GM19043 (cell line): ENCODE measurements around the gene BMS1.
"Not testable (repeated sequence)": the region's sequence is repeated elsewhere in the genome, so short reads cannot be mapped to it uniquely, and the experiment has no call there.

Experiments used
- ATAC-seq: cut with Tn5 transposase; IDR thresholded peaks from one replicate; pipeline ENCODE4 v1.9.1; 2021; ENCODE audit warnings: low read depth; ENCODE audit not compliant: unreplicated experiment

Gene BMS1, protein sequence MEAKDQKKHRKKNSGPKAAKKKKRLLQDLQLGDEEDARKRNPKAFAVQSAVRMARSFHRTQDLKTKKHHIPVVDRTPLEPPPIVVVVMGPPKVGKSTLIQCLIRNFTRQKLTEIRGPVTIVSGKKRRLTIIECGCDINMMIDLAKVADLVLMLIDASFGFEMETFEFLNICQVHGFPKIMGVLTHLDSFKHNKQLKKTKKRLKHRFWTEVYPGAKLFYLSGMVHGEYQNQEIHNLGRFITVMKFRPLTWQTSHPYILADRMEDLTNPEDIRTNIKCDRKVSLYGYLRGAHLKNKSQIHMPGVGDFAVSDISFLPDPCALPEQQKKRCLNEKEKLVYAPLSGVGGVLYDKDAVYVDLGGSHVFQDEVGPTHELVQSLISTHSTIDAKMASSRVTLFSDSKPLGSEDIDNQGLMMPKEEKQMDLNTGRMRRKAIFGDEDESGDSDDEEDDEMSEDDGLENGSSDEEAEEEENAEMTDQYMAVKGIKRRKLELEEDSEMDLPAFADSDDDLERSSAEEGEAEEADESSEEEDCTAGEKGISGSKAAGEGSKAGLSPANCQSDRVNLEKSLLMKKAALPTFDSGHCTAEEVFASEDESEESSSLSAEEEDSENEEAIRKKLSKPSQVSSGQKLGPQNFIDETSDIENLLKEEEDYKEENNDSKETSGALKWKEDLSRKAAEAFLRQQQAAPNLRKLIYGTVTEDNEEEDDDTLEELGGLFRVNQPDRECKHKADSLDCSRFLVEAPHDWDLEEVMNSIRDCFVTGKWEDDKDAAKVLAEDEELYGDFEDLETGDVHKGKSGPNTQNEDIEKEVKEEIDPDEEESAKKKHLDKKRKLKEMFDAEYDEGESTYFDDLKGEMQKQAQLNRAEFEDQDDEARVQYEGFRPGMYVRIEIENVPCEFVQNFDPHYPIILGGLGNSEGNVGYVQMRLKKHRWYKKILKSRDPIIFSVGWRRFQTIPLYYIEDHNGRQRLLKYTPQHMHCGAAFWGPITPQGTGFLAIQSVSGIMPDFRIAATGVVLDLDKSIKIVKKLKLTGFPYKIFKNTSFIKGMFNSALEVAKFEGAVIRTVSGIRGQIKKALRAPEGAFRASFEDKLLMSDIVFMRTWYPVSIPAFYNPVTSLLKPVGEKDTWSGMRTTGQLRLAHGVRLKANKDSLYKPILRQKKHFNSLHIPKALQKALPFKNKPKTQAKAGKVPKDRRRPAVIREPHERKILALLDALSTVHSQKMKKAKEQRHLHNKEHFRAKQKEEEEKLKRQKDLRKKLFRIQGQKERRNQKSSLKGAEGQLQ

GRCh38 chr10:42782446-42783180, at the start of gene BMS1:
TSS of gene BMS1 (plus strand) at chr10:42782795. CDS start at chr10:42784395, 1,600 bp downstream.
- ATAC-seq: peak; percentile 94

- ATAC-seq: no peak
Measured at GRCh38 chr10:42734536-42734935, 48.1 kb upstream of the BMS1 start.

GRCh38 chr10:42738679-42739078, 43.9 kb upstream of the BMS1 start:
- ATAC-seq: no peak

GRCh38 chr10:42741536-42741935, 41.1 kb upstream of the BMS1 start:
- ATAC-seq: not testable (repeated sequence)

DNA sequence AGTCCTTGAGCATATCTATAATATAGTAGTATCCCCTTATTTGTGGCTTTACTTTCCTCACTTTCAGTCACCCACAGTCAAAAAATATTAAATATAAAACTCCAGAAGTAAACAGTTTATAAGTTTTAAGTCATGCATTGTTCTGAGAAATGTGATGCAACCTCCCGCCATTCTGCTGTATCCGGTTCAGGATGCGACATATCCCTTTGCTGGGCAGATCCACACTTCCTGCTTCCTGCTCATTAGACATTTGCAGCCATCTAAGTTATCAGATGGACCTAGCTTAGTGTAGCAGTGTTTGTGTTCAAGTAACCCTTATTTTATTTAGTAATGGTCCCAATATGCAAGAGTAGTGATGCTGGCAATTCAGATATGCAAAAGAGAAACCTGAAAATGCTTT, 38.9 kb upstream of the BMS1 start:
- no peak for ATAC-seq

GRCh38 chr10:42744134-42744701, 38.4 kb upstream of the BMS1 start:
- ATAC-seq: no peak

GRCh38 chr10:42753126-42753506, 29.5 kb upstream of the BMS1 start:
- ATAC-seq: no peak

DNA sequence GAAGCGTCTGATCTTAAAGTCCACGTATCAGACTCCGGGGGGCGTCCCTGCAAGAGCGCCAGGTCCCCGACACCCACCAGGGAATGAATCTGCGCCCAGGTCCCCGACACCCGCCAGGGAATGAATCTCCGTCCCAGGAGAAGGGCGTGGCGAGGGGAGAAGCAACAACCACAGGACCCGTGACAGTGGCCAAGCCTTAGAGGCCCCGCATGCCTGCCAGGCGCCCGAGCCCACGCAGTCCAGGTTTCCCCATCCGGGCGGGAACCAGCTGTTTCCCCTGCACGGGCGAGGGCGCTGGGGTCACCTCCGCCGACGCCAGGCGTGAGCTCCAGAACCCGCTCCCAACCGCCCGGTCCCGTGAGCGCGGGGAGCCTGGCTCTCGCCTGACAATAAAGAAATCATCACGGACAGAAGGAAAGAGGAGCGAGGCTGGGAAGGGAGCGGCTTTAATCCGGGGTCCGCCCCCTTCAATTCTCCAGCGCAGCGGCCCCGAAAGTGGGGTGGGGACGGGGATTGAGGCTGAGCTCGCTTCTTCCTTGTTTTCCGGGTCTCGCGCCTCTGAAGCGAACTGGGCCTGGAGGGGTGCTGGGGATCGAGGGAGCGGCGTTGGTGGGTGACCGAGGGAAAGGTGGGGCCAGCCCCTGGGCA, 29.0 kb upstream of the BMS1 start:
- ATAC-seq: no peak

DNA sequence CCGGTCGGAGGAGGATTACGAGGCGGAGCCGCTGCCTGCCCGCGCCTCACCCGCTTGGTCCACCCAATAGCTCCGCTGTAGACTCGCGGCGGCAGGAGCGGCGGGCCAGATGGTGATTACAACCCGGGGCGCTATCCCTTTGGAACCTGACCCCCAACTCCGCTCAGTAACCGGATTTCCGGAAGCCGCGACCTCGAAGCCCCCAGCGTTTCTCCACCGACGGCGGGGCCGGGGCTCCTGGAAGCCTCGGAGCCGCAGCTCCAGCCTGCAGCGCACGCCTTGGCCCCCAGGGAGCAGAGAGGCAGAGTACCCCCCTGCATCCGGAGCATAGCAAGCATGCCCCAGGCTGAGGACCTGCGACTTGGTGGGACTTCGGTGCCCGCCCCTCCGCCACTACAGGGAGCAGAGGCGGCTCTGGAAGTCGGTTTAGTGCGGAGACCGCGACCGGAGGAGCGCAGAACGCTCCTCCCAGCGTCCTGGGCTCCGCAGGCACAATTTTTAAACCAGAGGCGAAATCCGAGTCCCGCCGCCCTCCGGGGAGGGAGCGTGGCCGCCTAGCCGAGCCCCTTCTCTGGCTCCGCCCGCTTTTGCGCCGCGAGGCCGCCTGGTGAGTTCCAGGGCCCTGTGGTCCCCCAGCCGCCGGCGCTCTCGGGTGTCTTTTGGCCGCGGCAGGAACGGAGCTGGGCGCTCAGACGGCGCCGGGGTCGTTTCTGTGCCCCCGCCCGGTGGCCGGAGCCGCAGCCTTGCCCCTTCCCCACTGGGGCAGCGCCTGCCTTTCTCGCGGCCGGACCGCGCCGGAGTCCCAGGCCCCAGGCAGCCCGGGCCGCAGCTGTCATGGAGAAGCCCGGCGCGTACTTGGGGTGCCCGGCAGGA, 28.2 kb upstream of the BMS1 start:
- no peak for ATAC-seq

DNA sequence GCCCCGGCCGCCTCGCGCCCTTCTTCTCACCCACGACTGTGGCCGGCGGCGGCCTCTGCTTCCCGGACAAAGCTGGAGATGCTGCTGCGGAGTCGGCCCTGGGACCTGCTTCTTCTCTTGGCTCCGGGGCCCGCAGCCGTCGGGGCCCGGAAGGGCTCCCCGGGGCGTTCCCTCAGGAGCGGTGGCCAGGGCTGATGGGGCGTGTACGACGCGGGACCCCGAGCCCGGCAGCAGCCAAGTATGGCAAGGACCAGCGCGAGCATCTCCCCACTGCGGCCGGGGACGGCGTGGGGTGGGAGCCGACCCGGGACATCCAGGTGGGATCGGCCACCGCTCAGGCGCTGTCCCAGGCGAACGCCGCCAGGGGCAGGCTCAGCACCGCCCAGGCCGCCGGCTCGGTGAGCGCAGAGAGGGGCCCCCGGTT, 27.6 kb upstream of the BMS1 start:
- no peak for ATAC-seq

- ATAC-seq: no peak
Measured at GRCh38 chr10:42755556-42756093, 27.0 kb upstream of the BMS1 start.

DNA sequence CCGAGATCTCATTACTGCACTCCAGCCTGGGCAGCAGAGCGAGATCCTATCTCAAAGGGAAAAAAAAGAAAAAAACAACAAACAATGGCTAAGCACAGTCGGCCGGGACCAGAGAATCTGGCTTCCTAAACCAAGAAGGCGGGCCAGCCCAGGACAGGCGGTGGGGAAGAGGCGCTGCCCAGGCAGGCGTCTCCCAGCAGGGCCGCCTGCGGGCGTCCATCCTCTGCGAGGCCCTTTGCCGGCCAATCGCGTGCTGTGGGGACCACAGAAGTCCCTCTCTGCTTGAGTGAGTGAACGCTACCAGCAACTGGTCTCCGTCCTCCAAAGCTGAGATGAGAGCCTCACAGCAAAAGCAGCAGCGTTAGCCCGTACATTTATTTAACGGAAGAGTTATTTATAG, 14.7 kb upstream of the BMS1 start:
- no peak for ATAC-seq

- ATAC-seq: no peak
Measured at GRCh38 chr10:42768581-42769152, 13.9 kb upstream of the BMS1 start.

- no peak for ATAC-seq
Measured at GRCh38 chr10:42769173-42769572, 13.4 kb upstream of the BMS1 start.

DNA sequence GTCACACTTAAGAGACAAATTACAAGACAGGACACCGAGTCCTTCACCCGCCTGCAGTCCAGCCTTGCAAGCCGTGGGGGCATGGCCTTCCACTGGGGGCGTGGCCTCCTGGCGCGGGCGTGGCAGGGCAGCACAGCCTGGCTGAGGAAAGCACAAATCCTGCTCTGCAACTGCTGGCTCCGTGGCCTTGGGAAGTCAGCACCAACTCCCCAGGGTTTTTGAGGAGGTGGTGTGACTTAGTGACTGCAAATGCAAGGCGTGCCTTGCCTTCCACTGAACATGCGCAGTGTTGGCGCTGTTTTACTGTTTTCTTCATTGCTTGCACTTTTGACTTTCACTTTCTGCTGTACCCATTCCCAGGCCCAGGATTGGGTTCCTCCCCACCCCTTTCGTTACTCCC, 12.9 kb upstream of the BMS1 start:
- no peak for ATAC-seq

GRCh38 chr10:42776681-42777080, 5.9 kb upstream of the BMS1 start:
- no peak for ATAC-seq

GRCh38 chr10:42780456-42780855, 2.1 kb upstream of the BMS1 start:
- no peak for ATAC-seq
